GM10248 (cell line): ENCODE data around the gene PXYLP1.

ENCODE experiments used
- CTCF ChIA-PET: fragments of 300-600 bp; sonication (Branson Sonifier 250); formaldehyde crosslinking; extraction: SDS; loops from one replicate; lab custom pipeline; 2021; ENCODE audit warnings: antibody characterized with exemption; lab: Yijun Ruan, JAX
- POLR2A ChIA-PET: fragments of 350-650 bp; sonication (Branson Sonifier 250); formaldehyde crosslinking; extraction: SDS; loops from one replicate; lab custom pipeline; 2020; ENCODE audit warnings: antibody characterized with exemption; lab: Yijun Ruan, JAX
- DNase-seq: peaks from one replicate; pipeline ENCODE4 v3.0.0; 2012; ENCODE audit errors: extremely low spot score
- TF ChIP-seq, protein P1 (sequence below): IDR thresholded peaks from 2 replicates; pipeline ENCODE4 v1.5.1; 2012; ENCODE audit warnings: mild to moderate bottlenecking, low read depth; ENCODE audit errors: extremely low read depth, missing control alignments, control extremely low read depth

Gene PXYLP1

DNA sequence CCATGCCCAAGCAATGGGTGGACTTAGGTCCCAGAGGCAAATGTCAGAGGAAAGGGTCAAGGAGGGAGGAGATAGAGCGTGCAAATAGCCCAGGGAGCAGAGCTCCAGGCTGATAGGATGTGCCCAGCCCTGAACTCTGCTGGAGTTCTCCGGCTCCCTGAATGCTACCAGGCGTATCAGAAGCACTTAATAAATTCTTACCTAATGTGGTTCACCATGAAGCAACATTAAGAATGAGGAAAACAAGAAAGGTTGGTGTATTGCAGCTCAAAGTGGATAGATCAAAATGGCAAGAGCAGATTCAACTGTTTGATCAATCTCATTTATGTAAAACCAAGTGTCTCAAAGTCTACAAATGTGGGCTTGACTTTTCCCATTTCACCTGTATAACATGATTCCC, 38.3 kb downstream of the PXYLP1 start:
- TF ChIP-seq, protein P1, sequence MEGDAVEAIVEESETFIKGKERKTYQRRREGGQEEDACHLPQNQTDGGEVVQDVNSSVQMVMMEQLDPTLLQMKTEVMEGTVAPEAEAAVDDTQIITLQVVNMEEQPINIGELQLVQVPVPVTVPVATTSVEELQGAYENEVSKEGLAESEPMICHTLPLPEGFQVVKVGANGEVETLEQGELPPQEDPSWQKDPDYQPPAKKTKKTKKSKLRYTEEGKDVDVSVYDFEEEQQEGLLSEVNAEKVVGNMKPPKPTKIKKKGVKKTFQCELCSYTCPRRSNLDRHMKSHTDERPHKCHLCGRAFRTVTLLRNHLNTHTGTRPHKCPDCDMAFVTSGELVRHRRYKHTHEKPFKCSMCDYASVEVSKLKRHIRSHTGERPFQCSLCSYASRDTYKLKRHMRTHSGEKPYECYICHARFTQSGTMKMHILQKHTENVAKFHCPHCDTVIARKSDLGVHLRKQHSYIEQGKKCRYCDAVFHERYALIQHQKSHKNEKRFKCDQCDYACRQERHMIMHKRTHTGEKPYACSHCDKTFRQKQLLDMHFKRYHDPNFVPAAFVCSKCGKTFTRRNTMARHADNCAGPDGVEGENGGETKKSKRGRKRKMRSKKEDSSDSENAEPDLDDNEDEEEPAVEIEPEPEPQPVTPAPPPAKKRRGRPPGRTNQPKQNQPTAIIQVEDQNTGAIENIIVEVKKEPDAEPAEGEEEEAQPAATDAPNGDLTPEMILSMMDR: no peak
- no peak for DNase-seq
- POLR2A ChIA-PET: no interaction called here
- CTCF ChIA-PET: no interaction called here

GRCh38 chr3:141271279-141272030, 39.8 kb downstream of the PXYLP1 start:
- POLR2A ChIA-PET: interaction anchor here (0.5 kb wide), 1 partner anchor 39 kb away, joined by 3 read pairs; no protein-coding TSS in a partner anchor
- CTCF ChIA-PET: interaction anchor here (0.9 to 1.8 kb wide), 5 partner anchors 10 to 184 kb away, joined by 3 to 5 read pairs (median 4); partner anchors contain the start of gene PXYLP1
- no peak for DNase-seq
- TF ChIP-seq, protein P1: no peak

DNA sequence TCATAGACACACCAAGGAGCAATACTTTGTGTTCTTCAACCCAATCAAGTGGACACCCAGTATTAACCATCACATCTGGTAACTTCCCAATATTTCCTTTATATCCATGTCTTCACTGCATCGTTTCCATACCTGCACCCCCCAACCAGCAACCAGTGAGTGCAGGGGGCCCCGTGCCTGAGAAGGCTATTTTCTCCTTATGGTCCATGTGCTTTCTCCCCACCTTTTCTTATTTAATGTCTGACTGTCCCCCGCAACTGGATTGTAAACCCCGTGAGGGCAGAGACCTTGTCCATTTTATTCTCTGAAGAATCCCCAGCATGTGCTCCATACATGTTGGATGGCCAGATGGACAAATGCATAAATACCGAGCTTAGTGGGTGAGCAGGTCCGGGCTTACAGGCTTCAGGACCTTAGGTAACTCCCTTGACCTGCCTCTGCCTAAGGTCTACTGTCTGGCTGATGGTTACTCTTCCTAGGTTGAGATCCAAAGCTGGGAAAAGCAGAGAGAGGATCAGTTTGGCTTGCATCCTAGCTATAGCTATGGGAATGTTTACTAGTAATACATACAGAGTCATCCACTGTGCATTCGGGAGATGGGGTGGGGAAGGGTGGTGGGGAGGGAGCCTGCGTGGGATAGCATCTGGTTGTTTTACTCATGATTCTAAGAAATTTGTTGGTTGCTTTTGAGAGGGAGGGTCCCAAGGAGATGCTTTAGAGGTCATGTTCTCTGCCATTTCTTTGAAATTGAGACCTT, 41.5 kb downstream of the PXYLP1 start:
- POLR2A ChIA-PET: no interaction called here
- DNase-seq: no peak
- TF ChIP-seq, protein P1: no peak
- CTCF ChIA-PET: interaction anchor here (0.6 to 2.5 kb wide), 6 partner anchors 9 to 181 kb away, joined by 3 to 14 read pairs (median 4); partner anchors contain the start of gene PXYLP1

DNA sequence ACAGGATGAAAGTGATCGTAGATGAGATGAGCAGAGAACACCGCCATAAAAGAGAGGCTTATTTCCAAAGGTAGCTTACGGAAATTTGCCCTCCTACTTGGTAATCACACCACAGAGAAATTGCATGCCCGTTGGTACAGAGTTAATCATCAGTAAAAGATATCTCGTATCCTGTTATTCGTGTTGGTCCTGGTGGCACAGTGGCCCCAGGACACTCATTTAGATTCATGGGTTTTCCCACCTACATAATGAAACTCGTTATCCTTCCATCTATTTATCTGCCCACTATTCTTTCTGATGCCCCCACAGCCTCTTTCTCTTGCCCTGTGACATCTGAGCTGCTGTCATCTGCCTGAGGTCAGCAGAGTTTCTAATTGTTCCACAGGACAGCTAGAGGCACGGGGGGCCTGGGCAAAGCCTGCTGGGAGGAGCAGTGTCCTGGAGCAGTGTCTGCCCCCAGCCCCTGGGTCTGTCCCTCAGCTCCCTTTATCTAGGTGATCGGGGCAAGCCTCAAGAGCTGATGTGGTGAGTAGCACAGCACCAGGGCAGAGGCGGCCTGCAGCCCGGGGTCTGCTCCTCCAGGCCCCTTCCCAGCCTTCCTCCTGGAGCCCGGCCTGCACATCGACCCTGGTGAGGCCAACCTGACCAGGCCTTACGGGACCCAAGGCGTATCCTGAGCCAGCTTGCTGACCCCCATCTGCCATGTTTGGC, 42.2 kb downstream of the PXYLP1 start:
- TF ChIP-seq, protein P1: no peak
- DNase-seq: no peak
- ChIA-PET CTCF (interaction anchor here (0.6 to 2.5 kb wide), 5 partner anchors 8 to 180 kb away, joined by 3 to 14 read pairs (median 5); partner anchors contain the start of gene PXYLP1), POLR2A (no interaction called here)

- TF ChIP-seq, protein P1: no peak
- ChIA-PET CTCF (interaction anchor here (0.9 to 2.5 kb wide), 4 partner anchors 8 to 180 kb away, joined by 3 to 14 read pairs (median 5); partner anchors contain the start of gene PXYLP1), POLR2A (no interaction called here)
- DNase-seq: no peak
Measured at GRCh38 chr3:141274411-141275031, 42.9 kb downstream of the PXYLP1 start.

DNA sequence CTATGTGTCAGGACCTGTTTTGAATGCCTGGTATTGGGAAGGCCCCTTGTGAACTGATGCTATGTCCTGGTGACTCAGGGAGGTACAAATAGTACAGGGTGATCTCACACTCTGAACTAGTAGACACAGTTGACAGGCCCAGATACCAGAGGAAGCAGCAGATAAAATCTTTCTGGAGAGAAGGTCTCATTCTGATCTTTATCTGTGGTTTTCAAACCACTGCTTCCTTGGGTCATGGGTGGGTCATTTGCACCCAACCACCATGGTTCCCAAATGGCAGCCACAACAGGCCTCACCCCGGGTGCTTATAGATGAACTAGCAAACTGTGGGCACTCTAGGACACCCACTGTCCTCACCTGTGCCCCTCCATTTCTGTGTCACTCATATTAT, 43.4 kb downstream of the PXYLP1 start:
- POLR2A ChIA-PET: no interaction called here
- DNase-seq: peak; percentile 46
- CTCF ChIA-PET: interaction anchor here (0.9 to 2.5 kb wide), 3 partner anchors 29 to 179 kb away, joined by 3 to 14 read pairs (median 7); partner anchors contain the start of gene PXYLP1
- TF ChIP-seq, protein P1: no peak
